Sigmoid colon (tissue), 7 donors: ENCODE measurements around the gene TAF1B. TPM values are rescaled to one million over a fixed set of nuclear protein-coding genes. Genes with fewer than 3 reads are reported as not detected.
A peak's percentile ranks its signal among the peaks of the same experiment; 100 is the strongest.

Experiments
- DNase-seq: peaks from one replicate; pipeline ENCODE4 v3.0.0-alpha.2; 2019
- H3K27ac ChIP-seq, 4 donors: fragments of 200-600 bp; sonication (generic); one replicate each; pipeline ENCODE4 v1.5.1; 2016 to 2019; ENCODE audit warnings: mild to moderate bottlenecking in 1 of 4
- H3K27me3 ChIP-seq, 3 donors: fragments of 200-600 bp; sonication (generic); one replicate each; pipeline ENCODE4 v1.5.1; 2019; ENCODE audit warnings: mild to moderate bottlenecking in 1 of 3
- H3K36me3 ChIP-seq, 4 donors: fragments of 200-600 bp; sonication (generic); one replicate each; pipeline ENCODE4 v1.5.1; 2016 to 2019
- H3K4me1 ChIP-seq, 4 donors: fragments of 200-600 bp; sonication (generic); one replicate each; pipeline ENCODE4 v1.5.1; 2017 to 2019
- H3K4me3 ChIP-seq, 4 donors: fragments of 200-600 bp; sonication (generic); one replicate each; pipeline ENCODE4 v1.5.1; 2017 to 2019; ENCODE audit warnings: mild to moderate bottlenecking in 2 of 4, moderate library complexity in 1 of 4
- H3K9me3 ChIP-seq, 4 donors: fragments of 200-600 bp in 3 of 4; sonication (generic) in 3 of 4; one replicate each; pipeline versions ENCODE4 v1.5.1 to v1.6.1; 2013 to 2019
- CTCF ChIP-seq, 4 experiments: fragments of 450-650 bp in 3 of 4; fragments of 200-600 bp in 1 of 4; IDR thresholded peaks; one replicate each; pipeline ENCODE4 v1.5.1; 2016 to 2019; ENCODE audit warnings: antibody characterized with exemption in 4 of 4, mild to moderate bottlenecking in 3 of 4, moderate library complexity in 2 of 4
- EP300 ChIP-seq, 4 donors: sonication (generic); formaldehyde crosslinking; IDR thresholded peaks; one replicate each; pipeline ENCODE4 v1.6.1; 2017; ENCODE audit warnings: antibody characterized with exemption in 4 of 4
- POLR2A ChIP-seq, 2 donors: fragments of 450-650 bp; IDR thresholded peaks; one replicate each; pipeline ENCODE4 v1.6.1; 2016; ENCODE audit warnings: antibody characterized with exemption in 2 of 2, mild to moderate bottlenecking in 2 of 2, moderate library complexity in 2 of 2
- POLR2AphosphoS5 ChIP-seq, 4 donors: sonication (generic); formaldehyde crosslinking; IDR thresholded peaks; one replicate each; pipeline ENCODE4 v1.6.1; 2017; ENCODE audit warnings: antibody characterized with exemption in 4 of 4
- WGBS, 2 donors: extraction: QIAGEN DNeasy Blood & Tissue Kit; methylation state at CpG; one replicate each; pipeline ENCODE4 v1.1.7; 2013; 5-methylcytosine and 5-hydroxymethylcytosine counted together
- intact Hi-C: fragments of 100-400 bp; cut with DNase I; formaldehyde crosslinking; loops from one replicate; pipeline ENCODE4 v1.15.1; 2023
- polyA plus RNA-seq, 3 donors: library from polyadenylated mRNA; stranded (reverse); fragments of 200-250 nt; gene quantifications; one replicate each; pipeline ENCODE4 v1.2.3, GENCODE V29; 2013
- total RNA-seq, 4 donors: library from RNA; depleted of rRNA; stranded (reverse); fragments of >200 nt; gene quantifications; one replicate each; pipeline ENCODE4 v1.1.0, GENCODE V29; 2016
- donor health status: healthy with polysubstance abuse.
- donor health status: Bipolar disorder and iron deficiency.
- donor health status: healthy.

TAF1B gene
- total and polyA plus RNA-seq, 7 donors: 2.3 to 19.8 (median 11.4) TPM

GRCh38 chr2:9951272-9951521 lies 107.9 kb downstream of the TAF1B start:
- H3K27me3 ChIP-seq: peaks cover 0 to 3% (median 1%) of the 10 kb centered on the region in 3 donors
- WGBS, 2 donors: 1% methylated on average over 47 of the region's 47 CpGs
- H3K36me3 ChIP-seq: no peaks in the 10 kb centered on the region
- H3K4me1 ChIP-seq: peaks cover 0 to 18% (median 10%) of the 10 kb centered on the region in 4 donors
- H3K4me3 ChIP-seq: peak overlapping the region; percentile 27 to 87 (median 78)
- DNase-seq: no peak
- H3K9me3 ChIP-seq: no peaks in the 10 kb centered on the region
- H3K27ac ChIP-seq: peak overlapping the region in 3 of 4 donors; percentile 70 to 81 (median 76)
- TF ChIP-seq CTCF (IDR thresholded peaks at IDR 0.05): no peak
- no peak for TF ChIP-seq POLR2AphosphoS5 (IDR thresholded peaks at IDR 0.05)
- TF ChIP-seq EP300 (IDR thresholded peaks at IDR 0.05): no peak
- TF ChIP-seq POLR2A (IDR thresholded peaks at IDR 0.05): no peak
- intact Hi-C loops: loop anchor here (2.0 kb wide), 1 partner anchor 108 kb away; the partner anchor contains the start of gene TAF1B

- peak within 1 kb of the TSS; percentile 73 to 84 (median 81) for H3K27ac ChIP-seq
- peaks cover 0 to 18% (median 10%) of the 10 kb centered on the region in 4 donors for H3K4me1 ChIP-seq
- peaks cover 0 to 3% (median 0%) of the 10 kb centered on the region in 3 donors for H3K27me3 ChIP-seq
- no peak for TF ChIP-seq CTCF (IDR thresholded peaks at IDR 0.05)
- no peak for TF ChIP-seq EP300 (IDR thresholded peaks at IDR 0.05)
- TF ChIP-seq POLR2AphosphoS5 (IDR thresholded peaks at IDR 0.05): peak in 3 of 4 donors; percentile 26 to 51 (median 40)
- TF ChIP-seq POLR2A (IDR thresholded peaks at IDR 0.05): no peak
- DNase-seq: peak; percentile 95
- no peaks in the 10 kb centered on the region for H3K36me3 ChIP-seq
- no peaks in the 10 kb centered on the region for H3K9me3 ChIP-seq
- intact Hi-C loops: loop anchor here (2.0 kb wide), 1 partner anchor 109 kb away; the partner anchor contains the start of gene TAF1B
- H3K4me3 ChIP-seq: peak within 1 kb of the TSS; percentile 66 to 87 (median 78)
- WGBS, 2 donors: 1% methylated on average over 111 of the region's 111 CpGs
Measured at GRCh38 chr2:9951522-9952285, 108.4 kb downstream of the TAF1B start, which contains the start of gene GRHL1. Gene GRHL1, plus strand, starts transcription at chr2:9951693. Its CDS starts 141 bp downstream, at chr2:9951834.

- Histone ChIP-seq H3K36me3 (no peaks in the 10 kb centered on the region), H3K27me3 (peaks cover 0 to 3% (median 0%) of the 10 kb centered on the region in 3 donors), H3K27ac (peak overlapping the region in 1 of 4 donors; percentile 81), H3K9me3 (no peaks in the 10 kb centered on the region), H3K4me1 (peaks cover 0 to 18% (median 10%) of the 10 kb centered on the region in 4 donors), H3K4me3 (peak overlapping the region; percentile 66 to 87 (median 78))
- intact Hi-C loops: no loop called here
- TF ChIP-seq POLR2AphosphoS5 (IDR thresholded peaks at IDR 0.05) (no peak), CTCF (IDR thresholded peaks at IDR 0.05) (no peak), EP300 (IDR thresholded peaks at IDR 0.05) (no peak), POLR2A (IDR thresholded peaks at IDR 0.05) (no peak)
- 10 to 22% methylated on average over 15 of the region's 15 CpGs for WGBS, 2 donors
- DNase-seq: no peak
Measured at GRCh38 chr2:9952286-9952737, 109.0 kb downstream of the TAF1B start.

- Histone ChIP-seq H3K4me3 (no peak overlapping the region), H3K36me3 (no peaks in the 10 kb centered on the region), H3K4me1 (peaks cover 0 to 18% (median 10%) of the 10 kb centered on the region in 4 donors), H3K9me3 (no peaks in the 10 kb centered on the region), H3K27ac (no peak overlapping the region), H3K27me3 (peaks cover 0 to 3% (median 0%) of the 10 kb centered on the region in 3 donors)
- intact Hi-C loops: no loop called here
- TF ChIP-seq POLR2AphosphoS5 (IDR thresholded peaks at IDR 0.05) (no peak), CTCF (IDR thresholded peaks at IDR 0.05) (no peak), POLR2A (IDR thresholded peaks at IDR 0.05) (no peak), EP300 (IDR thresholded peaks at IDR 0.05) (no peak)
- no peak for DNase-seq
- 36 to 72% methylated on average over 8 of the region's 8 CpGs for WGBS, 2 donors
Measured at GRCh38 chr2:9952856-9953503, 109.7 kb downstream of the TAF1B start.
